ENCODE measurements around the gene TICAM1.
"Not testable (repeated sequence)": the region's sequence is repeated elsewhere in the genome, so short reads cannot be mapped to it uniquely, and the experiment has no call there.

TICAM1 gene

GRCh38 chr19:4805140-4805539, 26.4 kb downstream of the TICAM1 start:
- DNase-seq (ENCODE audit: low read depth), result not testable (repeated sequence)

GRCh38 chr19:4803736-4804695, 27.5 kb downstream of the TICAM1 start:
- peak; percentile 59 for DNase-seq (ENCODE audit: low read depth)

GRCh38 chr19:4802711-4803110, 28.8 kb downstream of the TICAM1 start:
- DNase-seq (ENCODE audit: low read depth), result no peak

- DNase-seq (ENCODE audit: low read depth), result no peak
Measured at GRCh38 chr19:4801085-4801619, 30.4 kb downstream of the TICAM1 start.

DNA sequence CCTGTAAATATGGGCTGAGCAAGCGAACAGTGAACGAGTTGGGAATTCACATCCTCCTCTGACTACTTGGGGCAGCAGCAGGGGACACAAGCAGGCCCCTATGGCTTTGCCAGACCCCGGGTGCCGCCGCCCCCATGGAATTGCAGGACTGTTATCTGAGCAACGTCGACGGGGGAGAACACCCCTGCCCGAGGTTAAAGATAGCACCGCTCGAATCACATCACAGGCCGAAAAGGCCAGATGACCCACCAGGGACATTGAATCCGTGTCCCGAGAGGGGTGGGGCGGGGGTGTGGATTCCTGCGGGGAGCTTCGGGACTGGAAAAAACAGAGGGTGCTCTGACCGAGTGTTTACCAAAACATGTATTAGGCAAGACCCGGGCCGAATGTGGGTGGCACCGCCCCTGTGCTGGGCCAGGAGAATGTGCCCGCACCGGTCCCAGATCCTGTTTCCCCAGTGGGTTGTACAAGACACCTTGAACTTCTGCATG, 30.9 kb downstream of the TICAM1 start:
- no peak for DNase-seq (ENCODE audit: low read depth)

GRCh38 chr19:4795400-4795799, 36.1 kb downstream of the TICAM1 start:
- peak; percentile 21 for DNase-seq (ENCODE audit: low read depth)

DNA sequence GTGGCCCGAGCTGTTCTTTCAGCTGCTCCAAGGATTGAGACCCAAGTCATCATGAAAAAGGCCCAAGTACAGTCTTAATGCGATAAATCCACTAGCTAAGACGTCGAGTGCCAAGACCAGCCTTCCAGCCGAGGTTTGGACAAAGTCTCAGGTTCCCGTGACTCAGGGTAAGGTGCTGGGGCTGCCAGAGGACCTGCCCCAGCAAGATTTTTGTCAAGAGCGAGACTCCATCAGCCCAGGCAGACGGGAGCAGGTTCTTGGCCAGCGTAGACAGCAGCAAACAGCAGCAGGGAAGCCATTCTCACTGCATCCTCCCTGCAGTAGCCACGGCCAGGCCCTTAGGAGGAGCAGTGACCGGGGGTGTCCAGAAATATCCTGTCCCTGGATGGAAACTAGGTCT, 36.5 kb downstream of the TICAM1 start:
- DNase-seq (ENCODE audit: low read depth), result no peak

- DNase-seq (ENCODE audit: low read depth), result not testable (repeated sequence)
Measured at GRCh38 chr19:4793278-4793677, 38.2 kb downstream of the TICAM1 start.

- not testable (repeated sequence) for DNase-seq (ENCODE audit: low read depth)
Measured at GRCh38 chr19:4792866-4793195, 38.7 kb downstream of the TICAM1 start.

DNA sequence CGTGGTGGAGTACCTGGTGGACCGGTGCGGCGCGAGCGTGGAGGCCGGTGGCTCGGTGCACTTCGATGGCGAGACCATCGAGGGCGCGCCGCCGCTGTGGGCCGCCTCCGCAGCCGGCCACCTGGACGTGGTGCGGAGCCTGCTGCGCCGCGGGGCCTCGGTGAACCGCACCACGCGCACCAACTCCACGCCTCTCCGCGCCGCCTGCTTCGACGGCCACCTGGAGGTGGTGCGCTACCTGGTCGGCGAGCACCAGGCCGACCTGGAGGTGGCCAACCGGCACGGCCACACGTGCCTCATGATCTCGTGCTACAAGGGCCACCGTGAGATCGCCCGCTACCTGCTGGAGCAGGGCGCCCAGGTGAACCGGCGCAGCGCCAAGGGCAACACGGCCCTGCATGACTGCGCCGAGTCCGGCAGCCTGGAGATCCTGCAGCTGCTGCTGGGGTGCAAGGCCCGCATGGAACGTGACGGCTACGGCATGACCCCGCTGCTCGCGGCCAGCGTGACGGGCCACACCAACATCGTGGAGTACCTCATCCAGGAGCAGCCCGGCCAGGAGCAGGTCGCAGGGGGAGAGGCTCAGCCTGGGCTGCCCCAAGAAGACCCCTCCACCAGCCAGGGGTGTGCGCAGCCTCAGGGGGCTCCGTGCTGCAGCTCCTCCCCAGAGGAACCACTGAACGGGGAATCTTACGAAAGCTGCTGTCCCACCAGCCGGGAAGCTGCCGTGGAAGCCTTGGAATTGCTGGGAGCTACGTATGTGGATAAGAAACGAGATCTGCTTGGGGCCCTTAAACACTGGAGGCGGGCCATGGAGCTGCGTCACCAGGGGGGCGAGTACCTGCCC, 39.3 kb downstream of the TICAM1 start:
- DNase-seq (ENCODE audit: low read depth), result not testable (repeated sequence)

GRCh38 chr19:4791183-4792018, 40.1 kb downstream of the TICAM1 start, which contains the start of gene FEM1A:
FEM1A (plus strand) TSS chr19:4791734; CDS start chr19:4791855, 121 bp downstream.
- peak; percentile 100 for DNase-seq (ENCODE audit: low read depth)

- DNase-seq (ENCODE audit: low read depth), result not testable (repeated sequence)
Measured at GRCh38 chr19:4786412-4787016, 45.0 kb downstream of the TICAM1 start.

DNA sequence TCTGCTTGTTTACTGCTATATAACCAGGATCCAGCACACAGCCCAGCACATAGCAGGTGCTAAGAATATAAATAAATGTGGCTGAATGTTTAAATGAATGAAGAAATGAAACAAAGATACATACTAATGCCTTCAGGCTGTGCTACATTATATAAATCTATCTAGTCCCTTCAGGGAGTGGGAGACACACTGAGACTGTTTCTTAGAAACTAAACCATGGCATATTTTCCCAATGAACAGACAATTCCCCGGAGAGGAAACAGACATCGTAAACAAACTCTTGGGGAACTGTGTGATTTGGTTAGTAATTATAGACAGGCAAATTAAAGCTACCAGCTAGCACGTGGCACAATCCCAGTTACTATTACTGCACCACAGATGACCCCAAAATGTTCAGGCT, 49.7 kb downstream of the TICAM1 start:
- peak; percentile 7 for DNase-seq (ENCODE audit: low read depth)

DNA sequence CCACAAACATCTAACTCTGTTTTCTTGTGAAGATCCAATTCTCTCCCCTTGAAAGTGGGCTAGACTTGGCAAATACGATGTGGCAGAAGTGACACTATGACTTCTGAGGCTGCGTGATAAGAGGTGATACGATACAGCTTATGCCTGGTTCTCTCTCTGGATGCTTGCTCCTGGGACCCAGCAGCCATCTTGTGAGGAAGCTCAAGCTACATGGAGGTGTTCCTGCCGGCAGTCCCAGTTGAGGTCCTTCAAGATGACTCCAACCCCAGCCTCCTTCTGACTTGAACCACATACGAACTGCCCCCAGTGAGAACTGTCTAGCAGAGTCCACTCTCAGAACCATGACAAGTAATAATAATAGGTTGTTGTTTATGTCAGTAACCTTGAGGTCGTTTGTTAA, 50.7 kb downstream of the TICAM1 start:
- no peak for DNase-seq (ENCODE audit: low read depth)

GRCh38 chr19:4778124-4778523, 53.4 kb downstream of the TICAM1 start:
- DNase-seq (ENCODE audit: low read depth), result not testable (repeated sequence)

DNA sequence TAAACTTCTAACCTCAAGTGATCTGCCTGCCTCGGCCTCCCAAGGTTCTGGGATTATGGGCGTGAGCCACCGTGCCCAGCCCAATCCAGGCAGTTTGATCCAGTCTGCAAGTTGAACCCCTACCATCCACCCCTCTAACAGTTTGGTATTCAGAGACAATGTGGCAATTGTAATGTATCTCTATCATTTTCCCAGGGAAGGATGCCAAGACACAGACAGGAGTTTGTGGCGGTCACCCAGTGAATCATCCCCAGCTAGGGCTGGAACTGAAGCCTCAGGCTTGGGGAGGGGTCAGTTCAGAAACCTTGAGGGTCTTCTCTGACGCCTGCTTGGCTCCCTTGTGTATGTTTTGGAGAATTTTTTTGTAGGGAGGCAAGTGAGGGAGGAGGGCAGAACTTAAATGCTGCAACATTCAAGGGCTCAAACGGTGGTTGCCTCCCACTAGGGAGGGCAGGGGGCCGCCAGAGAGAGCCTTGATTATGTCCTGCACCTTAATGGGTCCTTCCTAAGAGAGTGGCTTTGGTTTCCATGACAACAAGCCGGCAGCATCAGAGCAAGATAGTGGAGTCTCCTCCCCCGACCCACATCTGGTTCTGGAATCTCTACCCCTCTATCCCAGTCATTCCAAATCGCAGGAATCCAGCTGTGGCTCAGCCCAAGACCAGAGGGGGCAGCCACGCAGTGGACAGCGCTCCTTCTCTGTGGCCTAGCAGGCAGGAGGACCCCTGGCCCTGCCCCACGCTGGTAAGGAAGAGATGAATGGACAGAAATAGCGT, 54.9 kb downstream of the TICAM1 start:
- peak; percentile 14 for DNase-seq (ENCODE audit: low read depth)

- no peak for DNase-seq (ENCODE audit: low read depth)
Measured at GRCh38 chr19:4775627-4776152, 55.8 kb downstream of the TICAM1 start.

- no peak for DNase-seq (ENCODE audit: low read depth)
Measured at GRCh38 chr19:4774136-4774535, 57.4 kb downstream of the TICAM1 start.

GRCh38 chr19:4773047-4773640, 58.4 kb downstream of the TICAM1 start:
- no peak for DNase-seq (ENCODE audit: low read depth)

GRCh38 chr19:4772566-4772965, 58.9 kb downstream of the TICAM1 start:
- DNase-seq (ENCODE audit: low read depth), result no peak
